Astrocyte (in vitro differentiated cells and primary cell): ENCODE data around the gene SCLY. TPM values are rescaled to one million over a fixed set of nuclear protein-coding genes. Genes with fewer than 3 reads are reported as not detected.

Experiments used
- DNase-seq: peaks from one replicate; pipeline ENCODE4 v3.0.0-alpha.2; 2010; ENCODE audit warnings: low read depth
- FAIRE-seq: peaks from 2 replicates; lab custom pipeline; 2011; peaks lifted over from hg19 to GRCh38; lab: Jason Lieb, UNC
- H2AFZ ChIP-seq: 2 replicates; pipeline ENCODE4 v1.6.0; 2012; ENCODE audit warnings: low read depth, low read length, inconsistent platforms
- H3K27ac ChIP-seq: 2 replicates; pipeline ENCODE4 v1.5.1; 2011; ENCODE audit warnings: low read depth, low read length, inconsistent platforms
- H3K27me3 ChIP-seq: 2 replicates; pipeline ENCODE4 v1.6.0; 2011; ENCODE audit warnings: low read length, inconsistent platforms; ENCODE audit not compliant: insufficient read depth
- H3K36me3 ChIP-seq: 2 replicates; pipeline ENCODE4 v1.5.1; 2011; ENCODE audit warnings: low read length, inconsistent platforms; ENCODE audit not compliant: insufficient read depth
- H3K4me1 ChIP-seq: 2 replicates; pipeline ENCODE4 v1.5.1; 2011; ENCODE audit warnings: low read length, inconsistent platforms; ENCODE audit not compliant: insufficient read depth
- H3K4me2 ChIP-seq: 2 replicates; pipeline ENCODE4 v1.6.0; 2012; ENCODE audit warnings: low read length, inconsistent platforms
- H3K4me3 ChIP-seq: 2 replicates; pipeline ENCODE4 v1.5.1; 2011; ENCODE audit warnings: low read depth, mild to moderate bottlenecking, low read length, inconsistent platforms; ENCODE audit not compliant: insufficient read depth
- H3K79me2 ChIP-seq: 2 replicates; pipeline ENCODE4 v1.6.0; 2012; ENCODE audit warnings: mild to moderate bottlenecking, low read length, inconsistent platforms; ENCODE audit not compliant: insufficient read depth
- H3K9ac ChIP-seq: 2 replicates; pipeline ENCODE4 v1.6.0; 2012; ENCODE audit warnings: mild to moderate bottlenecking, low read length, inconsistent platforms
- H3K9me3 ChIP-seq: 2 replicates; pipeline ENCODE4 v1.5.1; 2012; ENCODE audit warnings: low read depth, mild to moderate bottlenecking, low read length, inconsistent platforms; ENCODE audit not compliant: insufficient read depth
- H4K20me1 ChIP-seq: 2 replicates; pipeline ENCODE4 v1.6.0; 2012; ENCODE audit warnings: low read length, inconsistent platforms; ENCODE audit not compliant: insufficient read depth
- H3K27ac Mint-ChIP-seq: one replicate; pipeline ENCODE4 v1.8.0; 2021; ENCODE audit warnings: mild to moderate bottlenecking, mixed read lengths; ENCODE audit not compliant: unreplicated experiment
- H3K27me3 Mint-ChIP-seq: one replicate; pipeline ENCODE4 v1.8.0; 2021; ENCODE audit warnings: low read depth, mixed read lengths; ENCODE audit not compliant: unreplicated experiment
- H3K36me3 Mint-ChIP-seq: one replicate; pipeline ENCODE4 v1.8.0; 2021; ENCODE audit warnings: low read depth, mixed read lengths; ENCODE audit not compliant: unreplicated experiment
- H3K4me1 Mint-ChIP-seq: one replicate; pipeline ENCODE4 v1.8.0; 2021; ENCODE audit warnings: low read depth, mixed read lengths; ENCODE audit not compliant: unreplicated experiment
- H3K4me3 Mint-ChIP-seq: one replicate; pipeline ENCODE4 v1.8.0; 2021; ENCODE audit warnings: mild to moderate bottlenecking, moderate library complexity, mixed read lengths; ENCODE audit not compliant: unreplicated experiment
- H3K9me3 Mint-ChIP-seq: one replicate; pipeline ENCODE4 v1.8.0; 2021; ENCODE audit warnings: mild to moderate bottlenecking, mixed read lengths; ENCODE audit not compliant: unreplicated experiment
- CTCF ChIP-seq: IDR thresholded peaks from 2 replicates; pipeline ENCODE4 v1.5.1; 2011; ENCODE audit warnings: low read depth, mild to moderate bottlenecking, inconsistent platforms, low read length, moderate library complexity; ENCODE audit not compliant: insufficient read depth
- EZH2 ChIP-seq: IDR thresholded peaks from 2 replicates; pipeline ENCODE4 v1.6.1; 2012; ENCODE audit warnings: mild to moderate bottlenecking, low read length, inconsistent platforms; ENCODE audit not compliant: insufficient read depth
- total RNA-seq: library from RNA; stranded (reverse); gene quantifications from 2 replicates; pipeline ENCODE4 v1.2.1, GENCODE V29; 2021

Gene SCLY
- total RNA-seq, 1 donor from 2014 or later: 15.4 TPM

DNA sequence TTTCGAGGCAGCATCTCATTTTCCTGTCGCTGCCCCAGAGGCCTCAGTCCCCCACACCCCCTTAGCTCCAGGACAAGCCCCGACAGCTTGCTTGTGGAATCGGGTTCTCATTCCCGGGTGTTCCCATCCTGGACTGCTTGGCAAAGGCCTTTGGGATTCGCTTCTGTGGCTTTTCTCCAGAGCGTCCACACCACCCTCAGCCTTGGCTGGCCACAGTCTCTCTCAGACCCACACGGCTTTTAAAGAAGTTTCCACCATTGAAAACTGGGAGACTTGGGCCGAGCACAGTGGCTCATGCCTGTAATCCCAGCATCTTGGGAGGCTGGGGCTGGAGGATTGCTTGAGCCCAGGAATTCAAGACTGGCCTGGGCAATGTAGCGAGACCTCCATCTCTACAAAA is 42.1 kb downstream of the SCLY start:
- Histone ChIP-seq H3K4me1 (no peaks in the 10 kb centered on the region), H2AFZ (no peak overlapping the region), H3K4me3 (no peak overlapping the region), H3K9ac (no peak overlapping the region), H3K4me2 (no peak overlapping the region), H4K20me1 (no peaks in the 10 kb centered on the region), H3K79me2 (no peaks in the 10 kb centered on the region), H3K36me3 (no peaks in the 10 kb centered on the region), H3K27me3 (no peaks in the 10 kb centered on the region), H3K9me3 (no peaks in the 10 kb centered on the region), H3K27ac (no peak overlapping the region)
- Mint-ChIP-seq H3K4me3 (no peak overlapping the region), H3K27me3 (peaks cover 10% of the 10 kb centered on the region), H3K36me3 (peaks cover 2% of the 10 kb centered on the region), H3K27ac (no peak overlapping the region), H3K4me1 (no peaks in the 10 kb centered on the region), H3K9me3 (no peaks in the 10 kb centered on the region)
- no peak for FAIRE-seq
- DNase-seq: no peak
- TF ChIP-seq EZH2 (no peak), CTCF (no peak)

GRCh38 chr2:238103465-238104225 is 42.8 kb downstream of the SCLY start:
- no peak for TF ChIP-seq EZH2
- TF ChIP-seq CTCF: no peak
- no peak overlapping the region for H3K4me3 Mint-ChIP-seq
- DNase-seq: no peak
- Histone ChIP-seq H4K20me1 (no peaks in the 10 kb centered on the region), H3K4me2 (no peak overlapping the region), H3K27me3 (peaks cover 2% of the 10 kb centered on the region), H3K36me3 (no peaks in the 10 kb centered on the region), H3K4me1 (no peaks in the 10 kb centered on the region), H3K9me3 (no peaks in the 10 kb centered on the region), H2AFZ (no peak overlapping the region), H3K79me2 (no peaks in the 10 kb centered on the region), H3K27ac (no peak overlapping the region), H3K4me3 (no peak overlapping the region), H3K9ac (no peak overlapping the region)
- H3K27ac Mint-ChIP-seq: no peak overlapping the region
- no peaks in the 10 kb centered on the region for H3K9me3 Mint-ChIP-seq
- H3K27me3 Mint-ChIP-seq: peaks cover 15% of the 10 kb centered on the region
- peaks cover 2% of the 10 kb centered on the region for H3K36me3 Mint-ChIP-seq
- H3K4me1 Mint-ChIP-seq: peaks cover 3% of the 10 kb centered on the region
- no peak for FAIRE-seq

- DNase-seq (no peak), FAIRE-seq (no peak)
- H3K4me1 ChIP-seq: no peaks in the 10 kb centered on the region
- Mint-ChIP-seq H3K27me3 (peaks cover 11% of the 10 kb centered on the region), H3K36me3 (no peaks in the 10 kb centered on the region), H3K4me3 (no peak overlapping the region), H3K4me1 (peaks cover 4% of the 10 kb centered on the region), H3K27ac (no peak overlapping the region), H3K9me3 (no peaks in the 10 kb centered on the region)
- no peaks in the 10 kb centered on the region for H3K9me3 ChIP-seq
- H3K36me3 ChIP-seq: no peaks in the 10 kb centered on the region
- no peak overlapping the region for H3K4me2 ChIP-seq
- H4K20me1 ChIP-seq: no peaks in the 10 kb centered on the region
- no peak overlapping the region for H2AFZ ChIP-seq
- H3K27me3 ChIP-seq: peaks cover 2% of the 10 kb centered on the region
- H3K79me2 ChIP-seq: no peaks in the 10 kb centered on the region
- H3K4me3 ChIP-seq: no peak overlapping the region
- H3K27ac ChIP-seq: no peak overlapping the region
- H3K9ac ChIP-seq: no peak overlapping the region
- TF ChIP-seq EZH2 (no peak), CTCF (no peak)
These were observed 43.5 kb downstream of the SCLY start for GRCh38 chr2:238104226-238104690.
